Ovary (tissue), 9 donors: Measurements from ENCODE around the gene CYP46A1. TPM values are rescaled to one million over a fixed set of nuclear protein-coding genes. Genes with fewer than 3 reads are reported as not detected.

Experiments
- DNase-seq, 5 donors: peaks; one replicate each; pipeline ENCODE4 v3.0.0-alpha.2; 2019 to 2020
- H3K27ac ChIP-seq, 2 donors: fragments of 200-600 bp; one replicate each; pipeline versions ENCODE4 v1.5.1 to v1.8.0; 2019 to 2022
- H3K27me3 ChIP-seq: fragments of 200-600 bp; one replicate; pipeline ENCODE4 v1.8.0; 2022
- H3K36me3 ChIP-seq: fragments of 200-600 bp; sonication (generic); one replicate; pipeline ENCODE4 v1.5.1; 2019
- H3K4me1 ChIP-seq: one replicate; pipeline ENCODE4 v1.8.1; 2013; ENCODE audit warnings: mild to moderate bottlenecking, moderate library complexity; ENCODE audit not compliant: insufficient read depth
- H3K4me3 ChIP-seq: fragments of 200-600 bp; sonication (generic); one replicate; pipeline ENCODE4 v1.5.1; 2017
- H3K9me3 ChIP-seq, 2 donors: fragments of 200-600 bp in 1 of 2; sonication (generic) in 1 of 2; one replicate each; pipeline versions ENCODE4 v1.5.1 to v1.8.1; 2013 to 2019; ENCODE audit warnings: mild to moderate bottlenecking in 1 of 2, moderate library complexity in 1 of 2
- EP300 ChIP-seq: sonication (generic); formaldehyde crosslinking; IDR thresholded peaks from one replicate; pipeline ENCODE4 v1.6.1; 2017; ENCODE audit warnings: antibody characterized with exemption
- POLR2A ChIP-seq: fragments of 450-650 bp; IDR thresholded peaks from one replicate; pipeline ENCODE4 v1.6.1; 2017; ENCODE audit warnings: antibody characterized with exemption, mild to moderate bottlenecking, moderate library complexity
- WGBS, 3 donors: extraction: QIAGEN DNeasy Blood & Tissue Kit in 1 of 3; methylation state at CpG; one replicate each; pipeline versions ENCODE4 v1.1.5 to v1.1.7; 2013 to 2017; 5-methylcytosine and 5-hydroxymethylcytosine counted together
- intact Hi-C, 4 donors: fragments of 100-400 bp; cut with DNase I; formaldehyde crosslinking; loops; one replicate each; pipeline versions ENCODE4 v1.11.0 to v1.15.1; 2022 to 2023
- polyA plus RNA-seq, 2 donors: library from polyadenylated mRNA; stranded (reverse); fragments of 200-250 nt in 1 of 2; fragments of 350-450 nt in 1 of 2; fragmentation: Illumina TruSeq in 1 of 2; extraction: RNeasy Lipid Tissue Mini Kit (QIAGEN cat#74804) in 1 of 2; gene quantifications; one replicate each; pipeline ENCODE4 v1.2.3, GENCODE V29; 2013 to 2014
- total RNA-seq, 7 donors: library from RNA; depleted of rRNA in 2 of 7; stranded (reverse); fragments of >200 nt in 2 of 7; fragmentation: NEBNext Ultra II Directional in 3 of 7; extraction: Animal tissue kit (Norgen Biotek cat#: 25700) in 3 of 7; gene quantifications; one replicate each; pipeline versions ENCODE4 v1.1.0 to v1.2.4, GENCODE V29; 2016 to 2023
- TF ChIP-seq, protein P1 (sequence below), 3 donors: fragments of 450-650 bp in 2 of 3; fragments of 200-600 bp in 1 of 3; IDR thresholded peaks; one replicate each; pipeline versions ENCODE4 v1.5.1 to v1.8.0; 2016 to 2022; ENCODE audit warnings: antibody characterized with exemption in 3 of 3, mild to moderate bottlenecking in 1 of 3
- donor health status: DM: no; HTN: no; CAD: no; lungs with moderate emphysema.
- donor health status: DM: no; HTN: no; CAD: no.
- donor health status: Bipolar disorder and iron deficiency.
- donor health status: DM: yes; HTN: yes; CAD: no.
- donor health status: DM: no; HTN: no; CAD: no.
- donor health status: DM: yes; HTN: yes; CAD: no.

CYP46A1 gene
- total and polyA plus RNA-seq, 9 donors: 0.48 to 4.9 (median 1.7) TPM

DNA sequence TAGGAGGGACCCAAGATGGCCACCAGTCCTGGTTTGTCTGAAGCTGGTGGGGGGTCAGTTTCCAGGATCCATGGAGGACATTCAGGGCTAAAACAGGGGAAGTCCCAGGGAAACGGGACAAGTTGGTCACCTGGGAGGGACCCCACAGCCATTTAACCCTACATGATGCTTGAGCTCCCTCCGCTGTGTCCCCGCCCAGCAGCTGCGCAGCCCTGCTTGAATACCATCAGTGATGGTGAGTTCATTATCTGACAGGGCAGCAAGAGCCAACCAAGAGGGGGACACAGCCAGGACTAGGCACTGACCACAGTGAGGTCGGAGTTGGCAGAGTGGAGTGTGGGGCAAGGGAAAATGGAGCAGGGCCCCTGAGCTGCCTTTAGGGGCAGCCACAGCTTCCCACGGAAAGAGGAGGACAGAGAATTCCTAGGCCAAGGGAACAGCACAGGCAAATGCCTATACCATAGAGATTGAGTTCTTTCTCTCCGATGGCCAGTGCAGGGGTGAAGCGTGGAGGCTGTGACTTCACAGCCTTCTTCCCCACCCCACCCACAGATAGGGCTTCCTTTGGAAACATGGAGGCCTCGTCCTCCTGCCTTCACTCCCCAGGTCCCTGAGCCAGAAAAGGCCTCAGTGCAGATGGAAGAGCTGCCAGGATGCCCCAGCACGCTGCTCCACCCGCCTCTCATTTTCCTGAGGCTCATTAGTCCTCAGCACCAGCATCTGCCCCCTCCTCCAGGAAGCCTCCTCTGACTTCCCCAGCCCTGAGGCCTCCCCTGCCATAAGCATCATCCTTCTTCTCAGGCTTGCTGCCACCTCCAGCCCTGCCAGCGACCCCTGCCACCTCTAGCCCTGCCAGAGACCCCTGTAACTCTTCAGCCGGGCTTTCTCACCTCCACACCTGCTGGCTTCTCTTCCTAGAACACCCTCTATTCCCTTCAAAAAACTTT, 51.4 kb downstream of the CYP46A1 start:
- intact Hi-C loops: no loop called here
- TF ChIP-seq EP300 (no peak), POLR2A (no peak)
- TF ChIP-seq, protein P1, sequence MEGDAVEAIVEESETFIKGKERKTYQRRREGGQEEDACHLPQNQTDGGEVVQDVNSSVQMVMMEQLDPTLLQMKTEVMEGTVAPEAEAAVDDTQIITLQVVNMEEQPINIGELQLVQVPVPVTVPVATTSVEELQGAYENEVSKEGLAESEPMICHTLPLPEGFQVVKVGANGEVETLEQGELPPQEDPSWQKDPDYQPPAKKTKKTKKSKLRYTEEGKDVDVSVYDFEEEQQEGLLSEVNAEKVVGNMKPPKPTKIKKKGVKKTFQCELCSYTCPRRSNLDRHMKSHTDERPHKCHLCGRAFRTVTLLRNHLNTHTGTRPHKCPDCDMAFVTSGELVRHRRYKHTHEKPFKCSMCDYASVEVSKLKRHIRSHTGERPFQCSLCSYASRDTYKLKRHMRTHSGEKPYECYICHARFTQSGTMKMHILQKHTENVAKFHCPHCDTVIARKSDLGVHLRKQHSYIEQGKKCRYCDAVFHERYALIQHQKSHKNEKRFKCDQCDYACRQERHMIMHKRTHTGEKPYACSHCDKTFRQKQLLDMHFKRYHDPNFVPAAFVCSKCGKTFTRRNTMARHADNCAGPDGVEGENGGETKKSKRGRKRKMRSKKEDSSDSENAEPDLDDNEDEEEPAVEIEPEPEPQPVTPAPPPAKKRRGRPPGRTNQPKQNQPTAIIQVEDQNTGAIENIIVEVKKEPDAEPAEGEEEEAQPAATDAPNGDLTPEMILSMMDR (IDR thresholded peaks at IDR 0.05): no peak
- Histone ChIP-seq H3K4me3 (no peak overlapping the region), H3K4me1 (peaks cover 16% of the 10 kb centered on the region), H3K27me3 (no peaks in the 10 kb centered on the region), H3K27ac (no peak overlapping the region), H3K9me3 (no peaks in the 10 kb centered on the region), H3K36me3 (no peaks in the 10 kb centered on the region)
- DNase-seq: peak in 3 of 5 donors; percentile 10 to 23 (median 10)
- WGBS, 3 donors: 78 to 83% (median 79%) methylated on average over 13 of the region's 13 CpGs

- no peak overlapping the region for H3K27ac ChIP-seq
- TF ChIP-seq, protein P1 (IDR thresholded peaks at IDR 0.05): no peak
- no peak for TF ChIP-seq EP300
- TF ChIP-seq POLR2A: no peak
- no peak overlapping the region for H3K4me3 ChIP-seq
These were observed 52.7 kb downstream of the CYP46A1 start for GRCh38 chr14:99736603-99737371.

DNA sequence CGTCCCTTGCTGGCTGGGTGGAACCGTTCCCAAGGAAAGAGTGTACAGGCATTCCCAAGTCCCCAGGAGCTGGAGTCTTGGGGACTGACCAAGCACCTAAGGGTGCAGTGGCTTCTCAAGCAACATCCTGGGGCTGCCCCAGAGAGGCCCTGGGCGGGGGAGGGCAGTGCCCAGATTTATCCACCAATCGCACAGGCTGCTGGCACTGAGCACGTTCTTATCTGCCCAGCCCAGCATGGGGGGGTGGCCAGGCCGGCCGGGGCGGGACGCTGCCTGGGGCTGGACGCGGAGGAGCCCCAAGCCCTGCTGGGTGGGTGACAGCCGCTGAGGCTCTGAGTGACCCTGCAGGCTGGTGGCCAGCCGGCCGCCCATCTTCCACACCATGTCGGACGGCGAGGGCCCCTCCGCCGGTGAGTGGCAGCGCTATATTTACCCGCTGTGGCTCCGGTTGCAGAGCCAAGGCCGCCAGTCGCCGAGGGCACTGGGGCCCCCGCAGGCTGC, 53.4 kb downstream of the CYP46A1 start:
- intact Hi-C loops: no loop called here
- Histone ChIP-seq H3K4me3 (peak overlapping the region; percentile 42), H3K9me3 (no peaks in the 10 kb centered on the region), H3K27ac (peak overlapping the region in 1 of 2 donors; percentile 13), H3K27me3 (no peaks in the 10 kb centered on the region), H3K36me3 (no peaks in the 10 kb centered on the region), H3K4me1 (peaks cover 7% of the 10 kb centered on the region)
- DNase-seq: peak in 1 of 5 donors; percentile 34
- TF ChIP-seq POLR2A (no peak), EP300 (no peak)
- TF ChIP-seq, protein P1 (IDR thresholded peaks at IDR 0.05): no peak
- WGBS, 3 donors: 2 to 5% (median 4%) methylated on average over 4 to 26 of the region's 26 CpGs

More at GRCh38 chr14:99736603-99737371, 52.7 kb downstream of the CYP46A1 start:
- no peaks in the 10 kb centered on the region for H3K9me3 ChIP-seq
- 26 to 34% (median 30%) methylated on average over 10 of the region's 10 CpGs for WGBS, 3 donors
- H3K27me3 ChIP-seq: no peaks in the 10 kb centered on the region
- H3K4me1 ChIP-seq: peaks cover 12% of the 10 kb centered on the region
- DNase-seq: no peak
- no peaks in the 10 kb centered on the region for H3K36me3 ChIP-seq
- intact Hi-C loops: no loop called here

GRCh38 chr14:99737956-99738667, 54.0 kb downstream of the CYP46A1 start:
- no peak for TF ChIP-seq POLR2A
- 45 to 73% (median 69%) methylated on average over 6 to 21 of the region's 21 CpGs for WGBS, 3 donors
- peak overlapping the region; percentile 42 for H3K4me3 ChIP-seq
- H3K4me1 ChIP-seq: peaks cover 7% of the 10 kb centered on the region
- no peaks in the 10 kb centered on the region for H3K9me3 ChIP-seq
- peak overlapping the region in 1 of 2 donors; percentile 13 for H3K27ac ChIP-seq
- DNase-seq: peak in 1 of 5 donors; percentile 19
- no peaks in the 10 kb centered on the region for H3K27me3 ChIP-seq
- no peaks in the 10 kb centered on the region for H3K36me3 ChIP-seq
- intact Hi-C loops: no loop called here
